ENCODE results near the gene ATF6. TPM values are rescaled to one million over a fixed set of nuclear protein-coding genes. Genes with fewer than 3 reads are reported as not detected.

The ATF6 gene
- total RNA-seq, 3 donors from 2014 or later = 31.0 to 56.1 (median 34.1) TPM

- Histone ChIP-seq H3K36me3 (no peaks in the 10 kb centered on the region), H3K9me3 (no peaks in the 10 kb centered on the region), H3K4me1 (no peaks in the 10 kb centered on the region), H3K4me3 (no peak overlapping the region), H3K27me3 (no peaks in the 10 kb centered on the region), H3K27ac (no peak overlapping the region)
- intact Hi-C loops (cut with DNase I; ENCODE audit: low total_unique reads) = no loop called here
- DNase-seq (ENCODE audit: low spot score in 2 of 2) = no peak
- TF ChIP-seq POLR2AphosphoS5 (IDR thresholded peaks at IDR 0.05) (no peak), CTCF (IDR thresholded peaks at IDR 0.05) (no peak), POLR2A (IDR thresholded peaks at IDR 0.05) (no peak)
These were observed 141.1 kb downstream of the ATF6 start for GRCh38 chr1:161907265-161907664.

GRCh38 chr1:161908264-161908663 is 142.1 kb downstream of the ATF6 start:
- H3K9me3 ChIP-seq = no peaks in the 10 kb centered on the region
- DNase-seq (ENCODE audit: low spot score in 2 of 2) = no peak
- H3K36me3 ChIP-seq = no peaks in the 10 kb centered on the region
- TF ChIP-seq POLR2AphosphoS5 (IDR thresholded peaks at IDR 0.05) = no peak
- TF ChIP-seq POLR2A (IDR thresholded peaks at IDR 0.05) = no peak
- no peak for TF ChIP-seq CTCF (IDR thresholded peaks at IDR 0.05)
- no peaks in the 10 kb centered on the region for H3K27me3 ChIP-seq
- intact Hi-C loops (cut with DNase I; ENCODE audit: low total_unique reads) = no loop called here
- no peaks in the 10 kb centered on the region for H3K4me1 ChIP-seq
- H3K27ac ChIP-seq = no peak overlapping the region
- no peak overlapping the region for H3K4me3 ChIP-seq

GRCh38 chr1:161910604-161911003 is 144.5 kb downstream of the ATF6 start:
- DNase-seq (ENCODE audit: low spot score in 2 of 2) = no peak
- H3K4me1 ChIP-seq = no peaks in the 10 kb centered on the region
- H3K27ac ChIP-seq = no peak overlapping the region
- no peak overlapping the region for H3K4me3 ChIP-seq
- H3K27me3 ChIP-seq = no peaks in the 10 kb centered on the region
- TF ChIP-seq POLR2AphosphoS5 (IDR thresholded peaks at IDR 0.05) (no peak), POLR2A (IDR thresholded peaks at IDR 0.05) (no peak), CTCF (IDR thresholded peaks at IDR 0.05) (no peak)
- H3K9me3 ChIP-seq = no peaks in the 10 kb centered on the region
- H3K36me3 ChIP-seq = no peaks in the 10 kb centered on the region
- intact Hi-C loops (cut with DNase I; ENCODE audit: low total_unique reads) = no loop called here

GRCh38 chr1:161913482-161914140 is 147.5 kb downstream of the ATF6 start:
- no peak for DNase-seq (ENCODE audit: low spot score in 2 of 2)
- Histone ChIP-seq H3K4me3 (no peak overlapping the region), H3K4me1 (no peaks in the 10 kb centered on the region), H3K36me3 (no peaks in the 10 kb centered on the region), H3K27me3 (no peaks in the 10 kb centered on the region), H3K27ac (no peak overlapping the region), H3K9me3 (no peaks in the 10 kb centered on the region)
- intact Hi-C loops (cut with DNase I; ENCODE audit: low total_unique reads) = no loop called here
- TF ChIP-seq POLR2A (IDR thresholded peaks at IDR 0.05) (no peak), CTCF (IDR thresholded peaks at IDR 0.05) (no peak), POLR2AphosphoS5 (IDR thresholded peaks at IDR 0.05) (no peak)

GRCh38 chr1:161914595-161914994 is 148.5 kb downstream of the ATF6 start:
- H3K9me3 ChIP-seq = no peaks in the 10 kb centered on the region
- intact Hi-C loops (cut with DNase I; ENCODE audit: low total_unique reads) = no loop called here
- DNase-seq (ENCODE audit: low spot score in 2 of 2) = no peak
- H3K27ac ChIP-seq = no peak overlapping the region
- no peak for TF ChIP-seq POLR2AphosphoS5 (IDR thresholded peaks at IDR 0.05)
- no peak for TF ChIP-seq CTCF (IDR thresholded peaks at IDR 0.05)
- TF ChIP-seq POLR2A (IDR thresholded peaks at IDR 0.05) = no peak
- no peaks in the 10 kb centered on the region for H3K4me1 ChIP-seq
- no peak overlapping the region for H3K4me3 ChIP-seq
- H3K36me3 ChIP-seq = no peaks in the 10 kb centered on the region
- H3K27me3 ChIP-seq = no peaks in the 10 kb centered on the region

All from breast epithelium (tissue), 4 donors.